Lower leg skin (tissue), 3 donors: Measurements from ENCODE around the gene NLE1.

Experiments
- CTCF ChIP-seq, 3 donors: fragments of 450-650 bp; IDR thresholded peaks; one replicate each; pipeline ENCODE4 v1.5.1; 2016; ENCODE audit warnings: antibody characterized with exemption in 3 of 3, mild to moderate bottlenecking in 3 of 3, moderate library complexity in 2 of 3
- POLR2A ChIP-seq, 2 donors: fragments of 450-650 bp; IDR thresholded peaks; one replicate each; pipeline ENCODE4 v1.6.1; 2016 to 2017; ENCODE audit warnings: antibody characterized with exemption in 2 of 2, mild to moderate bottlenecking in 1 of 2, moderate library complexity in 1 of 2

GRCh38 chr17:35170968-35171771, 29.1 kb upstream of the NLE1 start:
- TF ChIP-seq CTCF (IDR thresholded peaks at IDR 0.05) (no peak), POLR2A (IDR thresholded peaks at IDR 0.05) (no peak)
